Measurements from ENCODE around the gene PLCB3. TPM values are rescaled to one million over a fixed set of nuclear protein-coding genes. Genes with fewer than 3 reads are reported as not detected.

Gene PLCB3
- total RNA-seq, 1 donor from 2014 or later, result 20.8 TPM

- H3K27me3 ChIP-seq (ENCODE audit: control insufficient read depth, insufficient read depth, low read length), result no peaks in the 10 kb centered on the region
- H3K36me3 ChIP-seq (ENCODE audit: control insufficient read depth, insufficient read depth, low read length), result peaks cover 13% of the 10 kb centered on the region
- FAIRE-seq (no peak), DNase-seq (ENCODE audit: low read depth) (no peak)
- TF ChIP-seq CTCF (IDR thresholded peaks at IDR 0.05; ENCODE audit: insufficient read depth, low read length, severe bottlenecking), result no peak
- H3K4me3 ChIP-seq (ENCODE audit: low read depth, low read length), result no peak overlapping the region
These were observed 32.0 kb upstream of the PLCB3 start for GRCh38 chr11:64219354-64219684.

GRCh38 chr11:64219755-64220154, 31.6 kb upstream of the PLCB3 start:
- Histone ChIP-seq H3K4me3 (ENCODE audit: low read depth, low read length) (no peak overlapping the region), H3K27me3 (ENCODE audit: control insufficient read depth, insufficient read depth, low read length) (no peaks in the 10 kb centered on the region), H3K36me3 (ENCODE audit: control insufficient read depth, insufficient read depth, low read length) (peaks cover 13% of the 10 kb centered on the region)
- FAIRE-seq, result no peak
- TF ChIP-seq CTCF (IDR thresholded peaks at IDR 0.05; ENCODE audit: insufficient read depth, low read length, severe bottlenecking), result no peak
- DNase-seq (ENCODE audit: low read depth), result no peak

GRCh38 chr11:64220271-64220670, 31.1 kb upstream of the PLCB3 start:
- Histone ChIP-seq H3K27me3 (ENCODE audit: control insufficient read depth, insufficient read depth, low read length) (no peaks in the 10 kb centered on the region), H3K36me3 (ENCODE audit: control insufficient read depth, insufficient read depth, low read length) (peaks cover 13% of the 10 kb centered on the region), H3K4me3 (ENCODE audit: low read depth, low read length) (no peak overlapping the region)
- FAIRE-seq (no peak), DNase-seq (ENCODE audit: low read depth) (no peak)
- TF ChIP-seq CTCF (IDR thresholded peaks at IDR 0.05; ENCODE audit: insufficient read depth, low read length, severe bottlenecking), result no peak

- FAIRE-seq, result no peak
- Histone ChIP-seq H3K36me3 (ENCODE audit: control insufficient read depth, insufficient read depth, low read length) (peaks cover 13% of the 10 kb centered on the region), H3K27me3 (ENCODE audit: control insufficient read depth, insufficient read depth, low read length) (no peaks in the 10 kb centered on the region), H3K4me3 (ENCODE audit: low read depth, low read length) (no peak overlapping the region)
- TF ChIP-seq CTCF (IDR thresholded peaks at IDR 0.05; ENCODE audit: insufficient read depth, low read length, severe bottlenecking), result no peak
- DNase-seq (ENCODE audit: low read depth), result no peak
These were observed 30.5 kb upstream of the PLCB3 start for GRCh38 chr11:64220798-64221197.

GRCh38 chr11:64222651-64223000, 28.7 kb upstream of the PLCB3 start:
- Histone ChIP-seq H3K4me3 (ENCODE audit: low read depth, low read length) (no peak overlapping the region), H3K36me3 (ENCODE audit: control insufficient read depth, insufficient read depth, low read length) (peaks cover 13% of the 10 kb centered on the region), H3K27me3 (ENCODE audit: control insufficient read depth, insufficient read depth, low read length) (no peaks in the 10 kb centered on the region)
- DNase-seq (ENCODE audit: low read depth) (no peak), FAIRE-seq (no peak)
- TF ChIP-seq CTCF (IDR thresholded peaks at IDR 0.05; ENCODE audit: insufficient read depth, low read length, severe bottlenecking), result no peak

GRCh38 chr11:64223001-64223651, 28.2 kb upstream of the PLCB3 start:
- no peak for TF ChIP-seq CTCF (IDR thresholded peaks at IDR 0.05; ENCODE audit: insufficient read depth, low read length, severe bottlenecking)
- Histone ChIP-seq H3K36me3 (ENCODE audit: control insufficient read depth, insufficient read depth, low read length) (peaks cover 13% of the 10 kb centered on the region), H3K4me3 (ENCODE audit: low read depth, low read length) (no peak overlapping the region), H3K27me3 (ENCODE audit: control insufficient read depth, insufficient read depth, low read length) (no peaks in the 10 kb centered on the region)
- FAIRE-seq (no peak), DNase-seq (ENCODE audit: low read depth) (no peak)

Data from bronchial epithelial cell (primary cell).